GM18870 (cell line): Measurements from ENCODE around the gene AGPAT4.
"Not testable (repeated sequence)": the region's sequence is repeated elsewhere in the genome, so short reads cannot be mapped to it uniquely, and the experiment has no call there.

ENCODE experiments used
- ATAC-seq: cut with Tn5 transposase; IDR thresholded peaks from one replicate; pipeline ENCODE4 v1.9.1; 2021; ENCODE audit warnings: moderate library complexity; ENCODE audit not compliant: unreplicated experiment

AGPAT4 gene

DNA sequence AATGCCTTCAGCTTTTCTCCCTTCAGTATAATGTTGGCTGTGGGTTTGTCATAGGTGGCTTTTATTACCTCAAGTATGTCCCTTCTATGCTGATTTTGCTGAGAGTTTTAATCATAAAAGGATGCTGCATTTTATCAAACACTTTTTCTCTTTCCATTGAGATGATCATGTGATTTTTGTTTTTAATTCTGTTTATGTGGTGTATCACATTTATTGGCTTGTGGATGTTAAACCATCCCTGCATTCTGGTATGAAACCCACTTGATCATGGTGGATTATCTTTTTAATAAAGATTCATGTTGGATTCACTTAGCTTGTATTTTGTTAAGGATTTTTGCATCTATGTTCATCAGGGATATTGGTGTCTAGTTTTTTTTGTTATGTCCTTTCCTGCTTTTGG, 150.5 kb downstream of the AGPAT4 start:
- ATAC-seq, result not testable (repeated sequence)

DNA sequence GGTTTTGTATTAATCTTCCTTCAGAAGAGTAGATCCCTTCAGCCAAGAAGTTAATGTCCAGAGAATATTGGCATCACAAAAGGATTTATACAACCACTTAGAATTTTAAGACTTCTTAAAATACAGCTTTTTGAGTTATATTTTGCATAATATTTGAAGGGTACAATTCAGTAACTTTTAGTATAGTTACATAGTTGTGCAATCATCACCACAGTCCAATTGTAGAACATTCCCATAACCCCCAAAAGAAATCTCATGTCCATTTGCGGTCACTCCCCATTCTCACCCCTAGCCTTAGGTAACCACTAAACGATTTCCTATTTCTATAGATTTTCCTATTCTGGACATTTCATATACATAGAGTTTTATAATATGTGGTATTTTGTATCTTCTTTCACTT, 155.9 kb downstream of the AGPAT4 start:
- no peak for ATAC-seq

DNA sequence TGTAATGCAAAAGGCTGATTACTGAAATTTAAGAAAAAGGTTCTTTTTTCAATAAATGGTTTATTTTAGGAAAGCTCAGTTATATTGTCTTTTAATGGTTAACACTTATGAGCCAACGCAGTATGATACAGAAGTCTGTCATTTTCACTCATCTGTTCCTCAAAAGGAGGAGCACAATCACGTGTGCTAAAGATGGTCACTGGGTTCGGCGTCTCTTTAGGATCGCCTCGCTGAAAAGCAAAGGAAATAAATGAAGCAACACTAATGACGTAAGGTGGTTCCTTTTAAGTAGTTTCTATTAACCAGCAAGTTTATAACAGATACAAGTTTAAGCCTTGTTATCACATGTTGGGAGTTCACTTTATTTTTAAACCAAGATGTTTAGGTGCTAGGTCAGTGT, 156.6 kb downstream of the AGPAT4 start:
- no peak for ATAC-seq

DNA sequence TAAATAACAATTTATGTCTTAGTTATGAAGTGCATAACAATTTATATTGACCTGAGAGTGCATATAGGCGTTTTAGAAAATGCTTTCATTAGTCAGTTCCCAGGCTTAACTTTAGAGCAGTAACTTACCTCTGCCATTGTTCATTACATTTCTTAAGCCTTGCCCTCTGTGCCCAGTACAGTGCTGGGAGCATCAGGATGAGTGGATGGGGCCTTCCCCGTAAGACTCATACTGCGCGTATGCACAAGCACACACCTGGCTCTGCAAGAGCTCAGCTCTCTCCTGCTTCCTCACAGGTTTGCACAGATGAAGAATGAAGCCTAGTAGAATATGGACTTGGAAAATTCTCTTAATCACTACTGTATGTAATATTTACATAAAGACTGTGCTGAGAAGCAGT, 157.3 kb downstream of the AGPAT4 start:
- no peak for ATAC-seq

DNA sequence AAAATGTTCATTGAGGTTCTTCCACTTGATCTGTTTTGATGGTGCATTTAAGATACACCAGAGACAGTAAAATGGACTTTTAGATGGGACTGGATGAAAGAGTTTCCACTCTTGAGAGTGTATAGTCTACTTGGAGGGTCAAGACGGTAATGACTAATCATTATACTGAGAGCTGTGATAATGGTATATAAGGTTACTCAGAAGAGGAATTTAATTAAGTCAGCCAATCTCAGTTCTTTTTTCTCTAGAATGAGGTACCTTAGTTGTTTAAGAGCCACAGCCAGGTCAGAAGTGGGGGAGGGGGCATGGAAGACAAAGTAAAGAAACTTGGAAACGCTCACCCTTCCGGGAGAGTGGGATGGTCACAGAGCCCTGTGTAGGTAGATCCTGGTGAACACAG, 158.4 kb downstream of the AGPAT4 start:
- no peak for ATAC-seq

DNA sequence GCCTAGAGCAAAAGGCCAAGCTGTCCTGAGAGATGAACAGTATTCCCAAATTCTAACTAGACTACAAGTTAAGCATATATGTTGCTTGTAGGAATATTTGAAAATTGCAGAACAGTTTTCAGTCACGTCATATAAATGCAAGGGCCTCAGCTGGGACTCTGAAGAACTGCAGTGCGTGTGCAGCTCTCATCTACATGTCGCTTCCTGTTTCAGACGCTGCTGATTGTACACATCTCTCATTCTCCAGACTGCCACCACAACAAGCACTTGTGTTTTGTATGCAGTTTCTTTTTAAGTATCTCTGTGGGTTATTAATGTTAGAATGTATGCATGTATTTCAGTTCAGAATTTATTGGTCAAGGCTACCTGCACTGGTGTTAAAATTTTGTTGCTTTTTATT, 162.6 kb downstream of the AGPAT4 start:
- no peak for ATAC-seq

DNA sequence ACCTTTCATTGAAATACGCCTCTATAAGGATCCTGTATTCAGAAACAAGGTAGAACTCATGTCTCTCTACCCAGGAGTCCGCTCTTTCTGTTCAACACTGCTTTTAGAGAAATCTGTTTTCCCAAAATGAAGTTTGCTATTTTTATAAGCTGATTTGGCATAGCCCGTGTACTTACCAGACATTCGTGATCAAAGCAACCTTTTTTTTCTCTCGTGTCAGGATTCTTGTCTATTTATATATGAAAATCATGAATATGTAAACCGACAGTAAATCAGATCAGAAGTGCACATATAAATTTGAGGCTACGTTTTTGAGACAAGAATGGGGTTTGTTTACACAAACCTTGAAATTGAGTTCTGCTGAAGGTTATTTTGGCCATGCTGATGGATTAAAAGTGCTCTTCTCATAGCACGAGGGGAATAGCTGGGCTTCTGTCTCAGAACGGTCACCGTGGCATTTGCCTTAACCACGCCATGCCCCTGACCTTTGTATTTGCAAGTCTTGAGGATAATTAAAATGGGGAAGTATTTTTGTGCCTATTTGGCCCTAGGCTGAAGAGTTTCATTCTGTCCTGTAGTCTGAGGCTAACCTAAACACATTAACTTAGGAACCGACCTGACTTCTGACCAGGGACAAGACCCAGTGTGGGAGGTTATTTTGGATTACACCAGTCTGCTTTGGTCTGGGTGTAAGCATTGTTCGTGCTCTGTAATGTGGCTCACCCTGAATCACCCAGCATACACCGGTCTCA, 163.7 kb downstream of the AGPAT4 start:
- ATAC-seq, result no peak

DNA sequence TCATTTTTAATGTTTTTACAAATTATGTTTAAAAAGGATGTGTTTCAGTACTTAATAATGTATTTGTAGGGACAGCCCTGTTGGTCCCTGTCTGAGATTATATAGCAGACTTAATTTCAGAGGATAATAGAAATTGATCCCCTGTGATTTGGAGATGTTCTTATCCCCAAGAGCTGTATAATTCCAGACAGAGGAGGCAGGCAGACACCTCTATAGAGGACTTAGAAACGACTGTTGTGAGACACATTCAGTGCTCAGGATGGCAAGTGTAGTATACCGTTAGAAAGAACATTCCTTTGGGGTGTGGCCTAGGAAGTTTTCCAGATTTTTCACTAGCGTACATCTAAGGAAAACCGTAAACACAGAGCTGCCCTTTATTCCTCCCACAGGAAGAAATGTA, 164.5 kb downstream of the AGPAT4 start:
- no peak for ATAC-seq

DNA sequence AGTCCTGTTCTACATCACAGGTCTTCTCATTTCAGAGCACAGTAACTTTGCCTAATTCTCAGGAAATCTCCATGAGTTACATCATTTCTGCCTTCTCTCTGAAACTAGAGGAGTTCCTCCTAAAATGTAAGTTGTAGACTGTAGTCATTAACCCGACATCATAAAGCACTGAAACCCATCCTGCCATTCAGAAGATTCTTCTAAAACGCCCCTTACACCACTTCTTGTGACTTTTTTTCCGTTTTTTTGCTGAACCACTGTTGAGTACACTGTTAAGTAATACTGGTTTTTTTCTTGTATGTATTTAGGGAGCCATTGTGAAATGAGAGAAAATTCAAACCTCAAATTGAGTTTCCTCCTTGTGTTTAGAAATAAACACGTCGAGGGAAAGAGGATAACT, 164.9 kb downstream of the AGPAT4 start:
- no peak for ATAC-seq

DNA sequence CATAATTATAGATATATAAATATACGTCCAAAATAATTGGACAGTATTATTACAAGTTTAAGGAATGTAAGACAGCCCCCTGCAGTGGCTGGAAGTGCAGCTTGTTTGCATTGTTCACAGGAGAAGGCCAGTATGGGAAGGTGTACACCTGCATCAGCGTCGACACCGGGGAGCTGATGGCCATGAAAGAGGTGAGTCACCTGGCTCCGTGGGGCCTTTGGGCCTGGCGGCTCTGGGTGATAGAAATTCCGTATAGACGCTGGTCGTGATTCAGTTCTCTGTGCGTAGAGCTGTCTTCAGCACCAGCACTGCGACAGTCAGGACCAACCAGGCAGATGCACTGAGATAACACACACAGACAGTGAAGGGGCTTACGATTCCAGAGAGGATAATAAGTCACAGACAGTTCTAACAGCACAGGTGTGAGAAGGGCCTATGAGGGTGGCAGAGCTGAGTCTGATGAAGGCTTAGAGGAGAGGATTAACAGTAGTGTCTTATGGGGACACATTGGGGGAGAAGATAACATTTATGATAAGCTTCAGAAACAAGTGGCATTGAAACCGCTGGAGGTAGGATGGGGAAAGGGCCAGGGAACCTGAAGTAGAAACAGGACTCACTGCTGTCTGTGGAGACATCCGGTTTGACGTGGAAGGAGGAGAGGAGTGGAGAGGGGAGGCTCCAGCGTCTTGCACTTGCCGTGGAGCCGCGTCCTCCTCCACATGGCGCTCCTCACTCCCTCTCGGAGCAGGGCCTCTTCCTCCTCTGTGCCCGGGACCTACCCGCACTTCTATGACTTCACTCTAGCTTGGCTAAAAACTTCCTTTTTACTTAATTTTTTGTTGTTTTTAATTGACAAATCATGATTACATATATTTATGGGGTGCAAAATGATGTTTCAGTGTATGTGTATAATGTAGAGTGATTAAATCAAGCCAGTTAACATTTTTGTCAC, 165.8 kb downstream of the AGPAT4 start:
- no peak for ATAC-seq

DNA sequence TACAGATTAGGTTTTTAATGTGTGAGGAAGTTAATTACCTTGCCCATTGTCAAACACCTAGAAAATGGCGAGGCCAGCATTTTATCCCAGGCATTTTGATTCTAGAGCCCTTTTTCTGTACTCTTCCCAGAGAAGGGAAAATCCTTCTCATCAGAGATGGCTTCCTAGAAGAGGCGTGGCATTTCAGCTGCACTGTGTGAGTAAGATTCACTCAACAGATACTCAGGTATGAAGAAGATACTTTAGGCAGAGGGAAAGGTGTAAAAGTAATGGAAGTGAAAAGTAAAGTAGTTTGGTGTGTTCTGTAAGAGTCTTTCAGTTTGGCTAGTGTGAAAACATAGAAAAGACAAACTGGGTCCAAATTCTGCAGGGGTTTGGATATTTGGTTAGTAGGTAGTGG, 168.5 kb downstream of the AGPAT4 start:
- no peak for ATAC-seq

DNA sequence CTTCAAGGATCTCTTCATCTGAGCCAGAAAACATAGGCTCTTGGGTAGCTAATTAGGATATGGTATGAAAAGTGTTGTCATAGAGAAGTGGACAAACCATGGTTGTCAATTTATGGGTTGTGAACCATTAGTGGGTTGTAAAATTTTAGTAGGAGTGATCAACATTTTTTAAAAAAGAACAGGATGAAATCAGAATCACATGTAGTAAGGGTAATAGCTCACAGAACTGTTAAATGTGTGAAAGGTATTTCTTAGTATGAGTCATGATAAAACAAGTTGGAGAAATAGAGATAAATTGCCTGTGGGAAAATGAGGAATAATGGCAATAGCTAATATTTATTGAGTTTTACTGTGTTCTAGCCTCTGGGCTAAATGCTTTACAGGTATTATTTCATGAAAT, 168.9 kb downstream of the AGPAT4 start:
- no peak for ATAC-seq

DNA sequence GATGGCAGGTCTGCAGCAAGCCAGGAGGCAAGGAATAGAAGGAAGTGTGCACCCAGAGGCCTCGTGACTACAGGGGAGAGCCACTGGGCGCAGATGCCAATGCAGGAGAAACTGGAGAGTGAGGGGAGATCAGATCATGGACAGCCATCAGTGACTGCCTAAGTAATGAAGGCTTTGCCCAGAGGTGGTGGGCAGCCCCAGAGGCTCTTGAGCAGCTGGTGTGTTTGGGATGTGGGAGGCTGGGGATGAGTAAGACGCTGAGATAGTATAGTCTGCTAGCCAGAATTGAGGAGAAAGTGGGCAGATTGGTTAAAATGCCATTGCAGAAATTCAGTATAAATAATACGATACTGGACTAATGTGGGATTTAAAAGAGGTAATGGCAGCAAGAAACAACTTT, 170.4 kb downstream of the AGPAT4 start:
- ATAC-seq, result no peak

DNA sequence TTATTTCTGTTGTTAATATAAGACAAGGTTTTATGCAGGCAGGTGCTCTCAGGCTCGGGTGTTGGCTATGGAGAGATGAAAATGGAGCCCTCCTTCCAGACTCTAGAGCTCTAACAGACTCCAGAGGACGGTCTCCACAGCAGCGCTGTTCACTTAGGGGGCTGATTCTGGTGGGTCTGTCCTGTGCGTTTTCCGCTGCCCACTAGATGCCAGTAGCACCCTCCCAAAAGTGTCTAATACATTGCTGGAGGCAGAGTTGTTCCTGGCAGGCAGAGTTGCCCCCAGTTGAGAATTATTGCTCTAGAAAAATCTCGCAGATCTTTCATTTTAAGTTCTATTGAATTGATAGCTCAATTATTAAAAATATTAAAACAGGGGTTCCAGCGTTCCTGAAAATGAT, 172.3 kb downstream of the AGPAT4 start:
- no peak for ATAC-seq

DNA sequence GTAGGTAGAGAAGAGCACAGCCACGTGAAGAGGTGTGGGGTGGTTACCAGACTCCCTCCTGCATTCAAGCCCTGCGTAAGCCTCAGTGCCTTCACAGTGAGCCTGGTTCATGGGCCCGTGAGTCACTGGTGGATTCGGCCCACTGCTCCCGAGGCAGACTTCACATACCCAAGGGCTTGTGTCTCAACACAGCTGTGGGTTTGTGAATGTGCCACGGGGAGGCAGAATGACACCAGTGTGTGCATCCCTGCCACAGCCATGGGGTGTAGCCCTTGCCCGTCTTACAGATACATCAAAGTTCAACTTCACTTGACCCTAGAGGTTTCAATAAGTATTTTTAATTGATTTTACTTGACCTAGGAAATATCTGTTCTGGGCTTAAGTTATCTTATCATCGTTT, 173.8 kb downstream of the AGPAT4 start:
- ATAC-seq, result no peak

DNA sequence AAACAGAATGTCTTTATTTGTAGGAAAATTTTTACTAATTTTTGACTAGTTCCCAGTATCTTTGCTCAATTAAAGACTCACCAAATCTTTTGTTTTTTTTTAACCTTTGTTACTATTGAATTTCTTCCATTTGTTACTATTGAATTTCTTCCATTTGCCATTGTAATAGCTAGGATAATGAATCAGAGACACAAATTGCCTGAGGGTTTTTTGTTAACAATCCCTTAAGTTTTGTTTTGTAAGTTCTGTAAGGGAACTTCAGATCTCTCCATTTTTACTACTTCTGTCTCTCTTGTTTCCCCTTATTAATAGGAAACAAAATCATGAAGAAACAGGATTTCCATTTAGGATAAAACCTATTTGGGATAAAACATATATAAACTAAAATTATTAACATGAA, 177.9 kb downstream of the AGPAT4 start:
- ATAC-seq, result no peak

DNA sequence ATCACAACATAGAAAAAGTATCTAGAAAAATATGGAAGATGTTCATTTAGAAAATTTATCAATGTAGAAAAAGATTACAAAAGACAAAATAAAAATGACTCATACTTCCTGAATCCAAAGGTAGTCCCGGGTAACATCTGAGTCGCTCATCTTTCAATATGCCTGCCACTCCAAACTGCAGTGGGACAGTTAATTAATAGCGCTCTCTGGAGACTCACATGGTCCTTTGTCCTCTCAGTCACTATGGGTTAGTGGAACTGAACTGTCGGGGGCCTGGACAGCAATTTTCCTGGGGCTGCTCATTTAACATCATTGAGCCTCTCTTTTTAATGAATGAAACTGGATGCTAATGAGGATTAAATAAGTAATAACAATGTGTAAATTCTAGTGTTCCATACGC, 178.9 kb downstream of the AGPAT4 start:
- no peak for ATAC-seq

DNA sequence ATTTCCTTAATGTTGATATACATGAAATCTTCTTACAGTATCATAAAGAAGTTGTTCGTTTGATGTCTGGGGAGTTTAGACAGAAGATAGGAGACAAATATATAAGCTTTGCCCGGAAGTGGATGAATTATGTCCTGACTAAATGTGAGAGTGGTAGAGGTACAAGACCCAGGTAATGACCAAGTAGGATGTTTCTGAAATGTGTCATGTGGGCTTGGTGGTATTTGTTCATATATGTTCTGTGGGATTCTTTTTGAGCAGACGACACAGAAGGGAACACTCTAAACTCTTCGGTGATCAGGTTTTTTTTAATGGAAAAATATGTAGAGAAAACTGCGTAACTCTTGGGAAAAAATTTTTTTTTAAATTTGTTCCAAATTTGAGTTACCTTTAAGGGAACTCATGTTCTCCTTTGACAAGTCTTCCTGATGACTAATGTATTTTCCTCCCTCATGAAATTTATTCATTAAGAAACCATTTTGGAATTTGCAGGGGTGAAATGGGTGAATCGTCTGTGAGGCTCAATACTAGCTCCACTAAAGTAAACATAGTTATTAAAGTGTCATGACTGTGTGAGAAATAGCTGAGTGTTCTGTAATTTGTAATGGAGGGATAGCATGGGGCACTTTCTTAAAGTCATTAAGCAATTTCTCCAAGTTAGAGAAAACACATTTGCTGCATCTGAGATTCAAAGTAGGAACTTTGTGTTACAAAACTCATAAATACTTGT, 181.7 kb downstream of the AGPAT4 start:
- ATAC-seq, result no peak

DNA sequence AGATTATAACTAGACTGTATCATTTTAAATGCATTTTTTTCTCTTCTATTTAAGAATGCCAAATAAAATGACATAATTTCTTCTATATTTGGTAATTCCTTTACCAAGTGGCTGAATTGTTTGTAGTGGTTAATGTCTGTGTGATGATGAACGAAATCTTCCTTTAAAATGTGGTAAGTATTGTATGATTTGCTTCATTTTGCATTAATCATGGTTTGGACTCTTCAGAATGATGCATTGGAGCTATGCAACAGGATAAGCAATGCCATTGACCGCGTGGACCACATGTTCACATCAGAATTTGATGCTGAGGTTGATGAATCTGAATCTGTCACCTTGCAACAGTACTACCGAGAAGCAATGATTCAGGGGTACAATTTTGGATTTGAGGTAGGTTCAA, 182.7 kb downstream of the AGPAT4 start:
- ATAC-seq, result no peak

DNA sequence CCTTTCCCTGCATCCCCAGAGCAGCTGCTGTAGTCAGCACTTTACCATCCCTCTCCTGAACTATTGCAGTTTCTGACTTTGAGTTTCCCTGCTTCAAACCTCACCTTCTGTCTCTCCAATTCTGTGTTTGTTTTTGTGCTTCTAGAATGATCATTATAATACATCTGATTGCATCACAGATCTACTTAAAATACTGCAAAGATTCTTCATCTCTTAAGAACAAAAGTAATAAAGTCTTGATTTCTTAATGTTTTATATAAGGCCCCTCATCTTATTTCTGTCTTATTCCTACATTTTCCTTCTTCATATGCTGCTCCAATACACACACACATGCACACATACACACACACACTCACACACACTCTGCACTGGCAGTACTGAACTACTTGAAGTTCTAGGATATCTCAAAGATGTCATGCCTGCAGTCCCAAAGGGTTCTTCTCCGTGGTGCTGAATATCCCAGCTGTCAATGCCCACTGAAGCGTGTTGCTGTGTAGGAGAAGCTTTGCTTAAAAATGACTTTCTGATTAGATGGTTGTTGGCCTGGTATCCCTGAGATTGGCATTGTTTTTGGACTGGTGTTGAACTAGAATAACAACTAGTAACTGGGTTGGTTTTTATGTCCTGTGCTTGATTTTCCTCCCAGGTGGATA, 185.1 kb downstream of the AGPAT4 start:
- no peak for ATAC-seq

DNA sequence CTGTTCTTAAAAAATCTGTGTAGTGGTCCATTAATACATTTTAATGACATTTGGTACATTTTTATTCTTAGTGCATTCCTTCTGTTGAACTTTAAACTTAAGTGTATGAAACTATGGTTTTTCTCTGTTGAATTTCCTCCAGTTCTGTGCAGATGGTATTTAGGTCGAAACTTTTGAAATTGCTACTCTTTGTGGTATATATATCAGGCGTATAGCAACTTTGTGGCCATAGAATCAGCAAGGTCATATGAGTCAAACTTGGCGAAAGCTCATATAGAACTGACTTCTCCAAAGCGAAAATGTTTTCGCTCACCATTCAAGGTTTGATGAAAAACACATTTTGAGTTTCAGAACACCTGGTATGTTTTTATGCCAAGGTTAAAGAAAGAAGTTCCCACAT, 188.6 kb downstream of the AGPAT4 start:
- ATAC-seq, result no peak
